Lower lobe of right lung (tissue), 2 donors: ENCODE results near the gene PSMB9. TPM values are rescaled to one million over a fixed set of nuclear protein-coding genes. Genes with fewer than 3 reads are reported as not detected.
"Not testable (repeated sequence)": the region's sequence is repeated elsewhere in the genome, so short reads cannot be mapped to it uniquely, and the experiment has no call there.

ENCODE experiments used
- ATAC-seq, 2 donors: fragments of 200-7000 bp; cut with Tn5 transposase; one replicate each; pipeline ENCODE4 v1.9.1; 2020 to 2022; ENCODE audit warnings: mild to moderate bottlenecking in 2 of 2, moderate library complexity in 2 of 2
- DNase-seq: peaks from one replicate; pipeline ENCODE4 v3.0.0-alpha.2; 2020
- H3K27ac ChIP-seq: fragments of 200-600 bp; one replicate; pipeline ENCODE4 v1.8.0; 2022
- H3K27me3 ChIP-seq: fragments of 200-600 bp; one replicate; pipeline ENCODE4 v1.8.0; 2022; ENCODE audit warnings: low read depth
- H3K36me3 ChIP-seq: fragments of 200-600 bp; one replicate; pipeline ENCODE4 v1.8.0; 2022; ENCODE audit warnings: mild to moderate bottlenecking
- H3K4me1 ChIP-seq: fragments of 200-600 bp; one replicate; pipeline ENCODE4 v1.8.0; 2022
- H3K4me3 ChIP-seq: fragments of 200-600 bp; one replicate; pipeline ENCODE4 v1.8.0; 2022; ENCODE audit warnings: mild to moderate bottlenecking
- H3K9me3 ChIP-seq: fragments of 200-600 bp; one replicate; pipeline ENCODE4 v1.8.0; 2022
- intact Hi-C: fragments of 100-400 bp; cut with DNase I; formaldehyde crosslinking; loops from one replicate; pipeline ENCODE4 v1.11.0; 2022
- total RNA-seq: library from RNA; stranded (reverse); fragmentation: NEBNext Ultra II Directional; extraction: Animal tissue kit (Norgen Biotek cat#: 25700); gene quantifications from one replicate; pipeline ENCODE4 v1.2.1, GENCODE V29; 2021
- TF ChIP-seq, protein P1 (sequence below): fragments of 200-600 bp; IDR thresholded peaks from one replicate; pipeline ENCODE4 v1.8.0; 2022; ENCODE audit warnings: antibody characterized with exemption, mild to moderate bottlenecking
- donor health status: DM: no; HTN: yes; CAD: no; lungs with severe emphysema.

PSMB9 gene
- total RNA-seq, 1 donor from 2014 or later = 74.5 TPM

- Histone ChIP-seq H3K4me3 (no peak overlapping the region), H3K27ac (no peak overlapping the region), H3K27me3 (no peaks in the 10 kb centered on the region), H3K36me3 (no peaks in the 10 kb centered on the region), H3K4me1 (no peaks in the 10 kb centered on the region), H3K9me3 (no peaks in the 10 kb centered on the region)
- TF ChIP-seq, protein P1, sequence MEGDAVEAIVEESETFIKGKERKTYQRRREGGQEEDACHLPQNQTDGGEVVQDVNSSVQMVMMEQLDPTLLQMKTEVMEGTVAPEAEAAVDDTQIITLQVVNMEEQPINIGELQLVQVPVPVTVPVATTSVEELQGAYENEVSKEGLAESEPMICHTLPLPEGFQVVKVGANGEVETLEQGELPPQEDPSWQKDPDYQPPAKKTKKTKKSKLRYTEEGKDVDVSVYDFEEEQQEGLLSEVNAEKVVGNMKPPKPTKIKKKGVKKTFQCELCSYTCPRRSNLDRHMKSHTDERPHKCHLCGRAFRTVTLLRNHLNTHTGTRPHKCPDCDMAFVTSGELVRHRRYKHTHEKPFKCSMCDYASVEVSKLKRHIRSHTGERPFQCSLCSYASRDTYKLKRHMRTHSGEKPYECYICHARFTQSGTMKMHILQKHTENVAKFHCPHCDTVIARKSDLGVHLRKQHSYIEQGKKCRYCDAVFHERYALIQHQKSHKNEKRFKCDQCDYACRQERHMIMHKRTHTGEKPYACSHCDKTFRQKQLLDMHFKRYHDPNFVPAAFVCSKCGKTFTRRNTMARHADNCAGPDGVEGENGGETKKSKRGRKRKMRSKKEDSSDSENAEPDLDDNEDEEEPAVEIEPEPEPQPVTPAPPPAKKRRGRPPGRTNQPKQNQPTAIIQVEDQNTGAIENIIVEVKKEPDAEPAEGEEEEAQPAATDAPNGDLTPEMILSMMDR = no peak
- peak; percentile 42 to 56 for ATAC-seq
- no peak for DNase-seq
- intact Hi-C loops = no loop called here
Measured at GRCh38 chr6:32867022-32867477, 13.1 kb downstream of the PSMB9 start.

- intact Hi-C loops = no loop called here
- Histone ChIP-seq H3K4me1 (no peaks in the 10 kb centered on the region), H3K9me3 (no peaks in the 10 kb centered on the region), H3K27ac (no peak overlapping the region), H3K27me3 (no peaks in the 10 kb centered on the region), H3K36me3 (no peaks in the 10 kb centered on the region), H3K4me3 (no peak overlapping the region)
- ATAC-seq (no peak), DNase-seq (no peak)
- TF ChIP-seq, protein P1 = no peak
Measured at GRCh38 chr6:32867554-32868256, 13.7 kb downstream of the PSMB9 start.

DNA sequence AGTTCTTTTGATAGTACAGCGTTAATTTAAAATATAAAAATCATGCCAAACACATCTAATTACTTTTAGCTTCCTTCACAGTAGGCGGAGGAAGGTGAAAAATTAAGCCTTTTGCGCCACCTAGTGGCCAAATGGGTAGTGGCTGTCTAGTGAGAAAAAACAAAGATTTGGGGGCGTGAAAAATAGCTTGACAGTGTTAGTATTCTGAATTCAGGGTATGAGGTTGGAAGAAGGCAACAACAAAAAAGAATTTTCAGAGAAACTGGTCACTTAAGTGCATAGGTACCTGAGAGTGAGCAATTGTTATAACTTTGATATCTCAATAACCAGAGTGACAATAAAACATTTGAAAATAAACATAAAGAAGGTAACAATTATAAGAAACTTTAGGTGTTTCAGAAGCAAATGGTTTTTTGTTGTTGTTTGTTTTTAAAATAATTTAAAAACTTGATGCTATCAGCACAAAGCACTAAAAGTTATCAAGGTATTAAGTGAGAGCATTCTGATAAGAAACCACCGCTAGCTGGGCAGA is 14.3 kb downstream of the PSMB9 start:
- H3K36me3 ChIP-seq = no peaks in the 10 kb centered on the region
- no peak overlapping the region for H3K27ac ChIP-seq
- H3K27me3 ChIP-seq = no peaks in the 10 kb centered on the region
- H3K4me1 ChIP-seq = no peaks in the 10 kb centered on the region
- ATAC-seq (peak; percentile 83 to 84), DNase-seq (peak; percentile 76)
- H3K4me3 ChIP-seq = no peak overlapping the region
- intact Hi-C loops = no loop called here
- no peaks in the 10 kb centered on the region for H3K9me3 ChIP-seq
- TF ChIP-seq, protein P1 = peak; percentile 94

DNA sequence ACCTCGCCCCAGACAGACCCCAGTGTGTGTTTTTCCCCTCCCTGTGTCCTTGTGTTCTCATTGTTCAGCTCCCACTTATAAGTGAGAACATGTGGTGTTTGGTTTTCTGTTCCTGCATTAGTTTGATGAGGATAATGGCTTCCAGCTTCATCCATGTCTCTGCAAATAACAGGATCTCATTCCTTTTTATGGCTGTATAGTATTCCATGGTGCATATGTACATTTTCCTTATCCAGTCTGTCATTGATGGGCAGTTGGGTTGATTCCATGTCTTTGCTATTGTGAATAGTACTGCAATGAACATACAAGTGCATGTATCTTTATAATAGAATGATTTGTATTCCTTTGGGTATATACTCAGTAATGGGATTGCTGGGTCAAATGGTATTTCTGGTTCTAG is 20.0 kb downstream of the PSMB9 start:
- H3K4me3 ChIP-seq, H3K9me3 ChIP-seq, H3K4me1 ChIP-seq, ATAC-seq, intact Hi-C loops, DNase-seq, H3K27me3 ChIP-seq, H3K36me3 ChIP-seq, H3K27ac ChIP-seq: not testable (repeated sequence)

- no peaks in the 10 kb centered on the region for H3K9me3 ChIP-seq
- intact Hi-C loops = no loop called here
- ATAC-seq = no peak
- no peak for DNase-seq
- no peak overlapping the region for H3K27ac ChIP-seq
- H3K4me3 ChIP-seq = no peak overlapping the region
- no peaks in the 10 kb centered on the region for H3K27me3 ChIP-seq
- H3K36me3 ChIP-seq = no peaks in the 10 kb centered on the region
- no peaks in the 10 kb centered on the region for H3K4me1 ChIP-seq
- TF ChIP-seq, protein P1 = no peak
Measured at GRCh38 chr6:32876603-32877002, 22.6 kb downstream of the PSMB9 start.

DNA sequence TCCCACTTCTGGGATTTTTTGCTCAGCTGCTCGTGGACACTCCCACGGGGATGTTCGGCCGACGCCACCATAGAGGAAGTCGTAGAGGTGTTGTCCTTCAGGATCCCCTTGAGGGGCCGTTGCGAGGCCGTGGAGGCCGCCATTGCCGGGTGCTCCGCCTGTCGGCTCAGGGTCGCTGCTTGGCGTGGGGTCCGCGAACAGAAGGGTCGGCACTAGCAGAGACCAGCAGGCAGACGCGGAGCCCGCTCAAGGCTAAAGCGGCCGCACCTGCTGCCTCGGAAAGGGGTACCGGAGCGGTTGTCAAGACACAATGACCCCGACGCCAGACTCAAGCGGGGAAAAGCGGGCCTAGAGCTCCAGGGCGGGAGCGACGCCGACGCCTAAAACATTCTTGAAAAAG is 25.7 kb downstream of the PSMB9 start:
- Histone ChIP-seq H3K27me3 (no peaks in the 10 kb centered on the region), H3K4me3 (no peak overlapping the region), H3K27ac (no peak overlapping the region), H3K9me3 (no peaks in the 10 kb centered on the region), H3K36me3 (no peaks in the 10 kb centered on the region), H3K4me1 (peaks cover 10% of the 10 kb centered on the region)
- DNase-seq = no peak
- peak in 1 of 2 donors; percentile 10 for ATAC-seq
- intact Hi-C loops = loop anchor here (10.0 kb wide), 1 partner anchor 105 kb away; no protein-coding TSS in a partner anchor
- TF ChIP-seq, protein P1 = no peak

GRCh38 chr6:32880962-32881361 is 27.0 kb downstream of the PSMB9 start:
- DNase-seq, H3K4me3 ChIP-seq, H3K36me3 ChIP-seq, H3K9me3 ChIP-seq, ATAC-seq, H3K27ac ChIP-seq, H3K27me3 ChIP-seq: not testable (repeated sequence)
- peaks cover 13% of the 10 kb centered on the region for H3K4me1 ChIP-seq
- intact Hi-C loops = loop anchor here (10.0 kb wide), 1 partner anchor 104 kb away; no protein-coding TSS in a partner anchor
